Mucosa of rectum (tissue), 2 donors: ENCODE results near the gene B3GNT5.
"Not testable (repeated sequence)": the region's sequence is repeated elsewhere in the genome, so short reads cannot be mapped to it uniquely, and the experiment has no call there.

ENCODE experiments used
- H3K27ac ChIP-seq, 2 donors: one replicate each; pipeline ENCODE4 v1.7.0; 2013; ENCODE audit warnings: inconsistent platforms in 2 of 2, low read depth in 2 of 2, low read length in 2 of 2
- H3K27me3 ChIP-seq, 2 donors: one replicate each; pipeline ENCODE4 v1.7.0; 2013; ENCODE audit warnings: low read length in 2 of 2; ENCODE audit not compliant: control insufficient read depth in 2 of 2, insufficient read depth in 2 of 2
- H3K36me3 ChIP-seq, 2 donors: one replicate each; pipeline ENCODE4 v1.7.0; 2013; ENCODE audit warnings: low read length in 2 of 2; ENCODE audit not compliant: control insufficient read depth in 2 of 2, insufficient read depth in 2 of 2
- H3K4me1 ChIP-seq, 2 donors: one replicate each; pipeline ENCODE4 v1.7.0; 2013; ENCODE audit warnings: low read length in 2 of 2, mild to moderate bottlenecking in 1 of 2; ENCODE audit not compliant: control insufficient read depth in 2 of 2, insufficient read depth in 2 of 2
- H3K4me3 ChIP-seq, 2 donors: one replicate each; pipeline ENCODE4 v1.7.0; 2013; ENCODE audit warnings: low read length in 2 of 2
- H3K9ac ChIP-seq, 2 donors: one replicate each; pipeline ENCODE4 v1.7.0; 2013; ENCODE audit warnings: low read length in 2 of 2, low read depth in 1 of 2, mild to moderate bottlenecking in 1 of 2
- H3K9me3 ChIP-seq, 2 donors: one replicate each; pipeline ENCODE4 v1.7.0; 2013; ENCODE audit warnings: low read length in 2 of 2; ENCODE audit not compliant: control insufficient read depth in 2 of 2
- donor health status: healthy.
- donor health status: Normal muscosa, but diverticular disease.

The B3GNT5 gene

GRCh38 chr3:183227586-183227985 is 25.5 kb upstream of the B3GNT5 start:
- Histone ChIP-seq H3K4me1 (no peaks in the 10 kb centered on the region), H3K27me3 (no peaks in the 10 kb centered on the region), H3K9me3 (no peaks in the 10 kb centered on the region), H3K4me3 (no peak overlapping the region), H3K27ac (no peak overlapping the region), H3K9ac (no peak overlapping the region), H3K36me3 (no peaks in the 10 kb centered on the region)

- Histone ChIP-seq H3K36me3 (no peaks in the 10 kb centered on the region), H3K27ac (no peak overlapping the region), H3K4me1 (no peaks in the 10 kb centered on the region), H3K9me3 (no peaks in the 10 kb centered on the region), H3K4me3 (no peak overlapping the region), H3K27me3 (no peaks in the 10 kb centered on the region), H3K9ac (no peak overlapping the region)
These were observed 23.9 kb upstream of the B3GNT5 start for GRCh38 chr3:183229178-183229577.

DNA sequence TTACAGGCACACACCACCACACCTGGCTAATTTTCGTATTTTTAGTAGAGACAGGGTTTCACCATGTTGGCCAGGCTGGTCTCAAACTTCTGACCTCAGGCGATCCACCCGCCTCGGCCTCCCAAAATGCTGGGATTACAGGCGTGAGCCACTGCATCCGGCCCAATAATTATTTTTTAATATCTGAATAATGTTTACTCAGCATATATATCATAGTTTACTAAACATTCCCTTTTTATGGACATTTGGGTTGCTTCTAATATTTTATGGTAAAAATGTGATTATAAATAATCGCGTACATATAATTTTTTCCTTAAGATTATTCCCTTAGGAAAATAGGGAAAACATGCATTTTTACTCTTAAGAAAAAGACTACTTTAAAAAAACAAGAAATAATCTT is 22.8 kb upstream of the B3GNT5 start:
- H3K9me3 ChIP-seq, H3K4me1 ChIP-seq, H3K9ac ChIP-seq, H3K36me3 ChIP-seq, H3K27ac ChIP-seq, H3K4me3 ChIP-seq, H3K27me3 ChIP-seq: not testable (repeated sequence)

- H3K9ac ChIP-seq: no peak overlapping the region
- no peaks in the 10 kb centered on the region for H3K27me3 ChIP-seq
- H3K9me3 ChIP-seq: no peaks in the 10 kb centered on the region
- no peaks in the 10 kb centered on the region for H3K36me3 ChIP-seq
- H3K4me1 ChIP-seq: no peaks in the 10 kb centered on the region
- no peak overlapping the region for H3K4me3 ChIP-seq
- H3K27ac ChIP-seq: no peak overlapping the region
These were observed 22.2 kb upstream of the B3GNT5 start for GRCh38 chr3:183230826-183231225.

DNA sequence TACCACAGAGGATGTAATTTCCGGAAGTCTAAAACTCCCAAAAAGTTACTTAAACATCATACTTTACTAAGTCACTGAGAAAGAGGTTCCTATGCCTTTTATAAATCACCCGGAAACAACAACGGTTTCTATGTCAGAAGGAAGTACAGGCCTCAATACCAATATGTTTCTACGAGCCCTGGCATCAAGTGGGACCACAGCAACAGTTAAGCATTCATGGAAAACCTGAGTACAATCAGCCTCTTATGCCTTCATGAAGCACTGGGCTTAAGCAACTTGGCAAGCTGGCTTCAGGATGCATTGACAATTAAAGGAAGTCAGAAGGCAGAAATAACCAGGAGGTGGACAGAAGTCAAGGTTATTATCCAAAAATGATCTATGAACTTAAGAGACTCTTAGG is 19.1 kb upstream of the B3GNT5 start:
- no peak overlapping the region for H3K4me3 ChIP-seq
- H3K4me1 ChIP-seq: no peaks in the 10 kb centered on the region
- H3K9me3 ChIP-seq: no peaks in the 10 kb centered on the region
- H3K27ac ChIP-seq: no peak overlapping the region
- H3K36me3 ChIP-seq: no peaks in the 10 kb centered on the region
- H3K27me3 ChIP-seq: no peaks in the 10 kb centered on the region
- no peak overlapping the region for H3K9ac ChIP-seq

DNA sequence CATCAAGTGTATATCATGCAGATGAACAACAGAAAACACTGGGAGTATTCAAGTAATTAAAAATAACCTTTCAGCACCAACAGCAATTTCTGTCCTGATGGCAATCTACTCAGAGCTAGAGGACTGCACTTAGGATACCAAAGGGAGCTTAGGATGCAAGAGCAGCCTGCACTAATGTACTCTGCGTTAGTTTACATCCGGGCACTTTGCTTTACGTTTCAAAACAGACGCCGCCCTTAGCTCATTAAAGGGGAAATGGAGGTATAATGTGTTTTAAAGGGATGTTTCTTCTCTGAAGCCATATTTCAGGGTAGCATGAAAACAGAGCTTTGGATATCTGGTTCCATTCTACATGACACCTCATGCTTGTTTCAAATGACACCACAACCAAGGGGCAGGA is 14.0 kb upstream of the B3GNT5 start:
- H3K4me1 ChIP-seq: no peaks in the 10 kb centered on the region
- no peak overlapping the region for H3K4me3 ChIP-seq
- H3K36me3 ChIP-seq: no peaks in the 10 kb centered on the region
- no peaks in the 10 kb centered on the region for H3K27me3 ChIP-seq
- H3K9me3 ChIP-seq: peaks cover 6 to 8% of the 10 kb centered on the region in 2 donors
- no peak overlapping the region for H3K27ac ChIP-seq
- no peak overlapping the region for H3K9ac ChIP-seq

DNA sequence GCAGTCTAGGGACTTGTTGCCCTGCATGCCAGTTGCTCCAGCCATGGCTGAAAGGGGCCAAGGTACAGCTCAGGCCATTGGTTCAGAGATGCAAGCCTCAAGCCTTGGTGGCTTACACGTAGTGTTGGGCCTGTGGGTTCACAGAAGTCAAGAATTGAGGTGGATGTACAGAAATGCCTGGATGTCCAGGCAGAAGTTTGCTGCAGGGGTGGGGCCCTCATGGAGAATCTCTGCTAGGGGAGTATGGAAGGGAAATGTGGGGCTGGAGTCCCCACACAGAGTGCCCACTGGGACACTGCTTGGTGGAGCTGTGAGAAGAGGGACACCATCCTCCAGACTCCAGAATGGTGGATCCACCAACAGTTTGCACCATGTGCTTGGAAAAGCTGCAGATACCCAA is 10.6 kb upstream of the B3GNT5 start:
- Histone ChIP-seq H3K9ac (no peak overlapping the region), H3K27me3 (no peaks in the 10 kb centered on the region), H3K9me3 (peaks cover 6 to 8% of the 10 kb centered on the region in 2 donors), H3K4me3 (no peak overlapping the region), H3K4me1 (peaks cover 0 to 2% of the 10 kb centered on the region in 2 donors), H3K27ac (no peak overlapping the region), H3K36me3 (no peaks in the 10 kb centered on the region)

DNA sequence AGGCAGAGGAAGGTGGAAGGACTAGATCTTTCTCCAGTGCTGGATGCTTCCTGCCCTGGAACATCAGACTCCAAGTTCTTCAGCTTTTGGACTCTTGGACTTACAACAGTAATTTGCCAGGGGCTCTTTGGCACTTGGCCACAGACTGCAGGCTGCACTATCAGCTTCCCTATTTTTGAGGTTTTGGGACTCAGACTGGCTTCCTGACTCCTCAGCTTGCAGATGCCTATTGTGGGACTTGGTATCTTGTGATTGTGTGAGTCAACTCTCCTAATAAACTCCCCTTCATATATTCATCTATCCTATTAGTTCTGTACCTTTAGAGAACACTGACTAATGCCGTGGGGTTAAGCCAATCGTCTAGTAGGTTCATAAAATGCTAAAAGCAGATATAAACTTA is 8.8 kb upstream of the B3GNT5 start:
- no peak overlapping the region for H3K9ac ChIP-seq
- H3K36me3 ChIP-seq: no peaks in the 10 kb centered on the region
- H3K4me3 ChIP-seq: no peak overlapping the region
- peaks cover 0 to 2% of the 10 kb centered on the region in 2 donors for H3K4me1 ChIP-seq
- H3K27me3 ChIP-seq: no peaks in the 10 kb centered on the region
- no peak overlapping the region for H3K27ac ChIP-seq
- H3K9me3 ChIP-seq: peaks cover 6 to 8% of the 10 kb centered on the region in 2 donors

DNA sequence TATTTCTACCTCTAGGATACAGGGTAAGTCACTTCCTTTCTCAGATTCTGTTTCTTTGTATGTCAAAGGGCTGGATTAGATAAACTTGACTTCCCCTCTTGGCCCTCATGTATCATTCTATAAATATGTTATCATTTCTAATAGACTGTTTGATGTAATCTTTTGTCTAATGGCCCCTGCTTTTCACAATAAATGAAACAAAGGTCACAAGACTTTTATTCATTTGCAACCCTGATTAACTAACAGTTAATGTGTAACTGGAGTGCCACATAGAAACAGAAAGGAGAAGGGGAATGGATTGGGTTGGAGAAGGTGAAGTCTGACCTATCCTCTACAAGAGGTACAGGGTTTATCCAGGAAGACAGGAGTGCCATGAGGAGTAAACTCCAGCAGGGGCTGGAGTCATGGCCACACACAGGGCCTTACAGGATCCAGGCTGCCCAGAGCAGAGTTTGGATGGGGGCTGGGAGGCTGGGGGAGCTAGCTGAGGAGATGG is 8.0 kb upstream of the B3GNT5 start:
- no peak overlapping the region for H3K4me3 ChIP-seq
- peaks cover 6 to 8% of the 10 kb centered on the region in 2 donors for H3K9me3 ChIP-seq
- H3K9ac ChIP-seq: no peak overlapping the region
- no peaks in the 10 kb centered on the region for H3K36me3 ChIP-seq
- peaks cover 0 to 2% of the 10 kb centered on the region in 2 donors for H3K4me1 ChIP-seq
- peak overlapping the region in 1 of 2 donors; percentile 43 for H3K27ac ChIP-seq
- H3K27me3 ChIP-seq: no peaks in the 10 kb centered on the region

- no peak overlapping the region for H3K4me3 ChIP-seq
- peaks cover 0 to 2% of the 10 kb centered on the region in 2 donors for H3K4me1 ChIP-seq
- H3K9ac ChIP-seq: no peak overlapping the region
- H3K27ac ChIP-seq: no peak overlapping the region
- no peaks in the 10 kb centered on the region for H3K36me3 ChIP-seq
- H3K9me3 ChIP-seq: peaks cover 6 to 7% of the 10 kb centered on the region in 2 donors
- no peaks in the 10 kb centered on the region for H3K27me3 ChIP-seq
These were observed 6.0 kb upstream of the B3GNT5 start for GRCh38 chr3:183247011-183247589.
